ENCODE data around the gene STAM. TPM values are rescaled to one million over a fixed set of nuclear protein-coding genes. Genes with fewer than 3 reads are reported as not detected.
A peak's percentile ranks its signal among the peaks of the same experiment; 100 is the strongest.

Gene STAM
- total and polyA plus RNA-seq, 9 of the 15 experiments (the other 6 are each of a cell fraction or from before 2014, with no cell fraction given), result 13.8 to 33.5 (median 26.4) TPM

DNA sequence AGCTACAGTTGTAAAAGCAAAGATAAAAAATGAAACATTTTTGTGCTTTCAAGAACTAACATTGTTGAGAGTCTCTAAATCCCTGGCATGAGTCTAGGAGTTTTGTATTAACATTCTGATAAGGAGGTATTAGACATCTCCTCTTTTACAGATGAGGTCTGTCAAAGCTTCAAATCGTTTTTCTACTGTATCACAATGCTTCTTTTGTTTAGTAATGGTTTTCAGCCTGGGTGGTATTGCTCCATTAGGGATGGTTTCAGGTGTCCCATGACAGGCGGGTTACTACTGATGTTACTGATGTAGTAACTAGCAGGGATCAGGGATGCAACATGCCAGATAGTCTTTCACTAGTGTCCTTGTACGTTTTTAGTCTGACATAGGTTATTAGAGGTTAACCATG, 27.4 kb downstream of the STAM start (continued):
- no peak for TF ChIP-seq IRF2 (CRISPR knock-in tag; IDR thresholded peaks at IDR 0.05)

DNA sequence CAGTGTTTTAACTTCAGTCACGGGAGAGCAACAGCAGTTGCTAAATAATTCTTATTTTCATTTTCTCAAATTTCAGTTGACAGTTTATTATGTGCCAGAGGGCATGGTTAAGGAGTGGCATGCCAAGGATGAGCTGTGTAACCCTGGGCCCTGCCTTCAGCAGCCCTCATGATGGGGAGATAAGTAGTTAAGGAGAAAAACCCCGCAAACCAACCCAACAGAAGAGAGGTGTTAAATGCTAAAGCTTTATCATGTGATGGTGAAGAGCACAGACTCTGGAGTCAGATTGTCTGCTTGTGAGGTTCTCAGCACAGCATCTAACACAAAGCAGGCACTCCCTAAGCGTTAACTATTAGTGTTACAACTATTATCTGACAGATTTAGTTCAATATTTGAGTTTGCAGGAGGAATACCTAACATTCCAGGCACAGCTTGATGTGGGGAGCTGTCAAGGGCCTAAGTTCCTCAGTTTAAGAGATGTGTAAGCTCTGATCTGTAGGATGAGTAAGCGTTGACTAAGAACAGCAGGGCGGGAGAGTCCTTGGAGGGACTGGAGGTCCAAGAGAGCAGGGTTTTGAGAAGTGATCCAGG, 29.6 kb downstream of the STAM start:
- H4K20me1 ChIP-seq (replicated peaks; ENCODE audit: control insufficient read depth, insufficient read depth, low read length), result peaks cover 9% of the 10 kb centered on the region; the same call in 1 of the 2 replicates
- H3K9me1 ChIP-seq (ENCODE audit: control insufficient read depth, insufficient read depth, low read length), result no peaks in the 10 kb centered on the region
- BruUV-seq (replicated peaks), result no TSS peak
- in situ Hi-C loops (cut with MboI), result no loop called here
- H3K79me2 ChIP-seq (ENCODE audit: control insufficient read depth, insufficient read depth, low read length), result peaks cover 93% of the 10 kb centered on the region
- no peak overlapping the region for H3K9ac ChIP-seq (ENCODE audit: insufficient read depth in 1 of 2, low read depth in 2 of 2, low read length in 2 of 2)
- CTCF ChIA-PET (ENCODE audit: low intra/inter-chr PET ratio), result no interaction called here
- peaks cover 10 to 34% of the 10 kb centered on the region in 2 experiments for H3K4me1 ChIP-seq (replicated peaks in 1 of 2; ENCODE audit: control insufficient read depth in 2 of 2, insufficient read depth in 2 of 2, low read length in 2 of 2)
- peak overlapping the region; percentile 34; the same call in 2 of the 3 replicates for H3K27ac ChIP-seq (ENCODE audit: extremely low read depth, low read depth, low read length)
- intact Hi-C loops (cut with micrococcal nuclease), result no loop called here
- no peak overlapping the region; the same call in 1 of the 2 replicates for H3K4me2 ChIP-seq (ENCODE audit: insufficient read depth, low read length)
- no peaks in the 10 kb centered on the region for H3K27me3 ChIP-seq (ENCODE audit: control insufficient read depth in 2 of 2, insufficient read depth in 2 of 2, low read length in 2 of 2)
- POLR2A ChIA-PET, result interaction anchor here (0.6 to 1.6 kb wide), 6 partner anchors 10 to 213 kb away, joined by 3 to 8 read pairs (median 4); no protein-coding TSS in a partner anchor
- peak; percentile 86 for ATAC-seq
- FAIRE-seq, result peak; percentile 73
- H3K4me3 ChIP-seq, result no peak overlapping the region
- H3K36me3 ChIP-seq (ENCODE audit: control insufficient read depth, insufficient read depth, low read length), result no peaks in the 10 kb centered on the region
- no peaks in the 10 kb centered on the region for H3K9me3 ChIP-seq (replicated peaks; ENCODE audit: control insufficient read depth, insufficient read depth, low read depth, low read length)
- H2AFZ ChIP-seq (ENCODE audit: low read depth, low read length), result no peak overlapping the region
- WGBS (ENCODE audit: insufficient coverage, low coverage, missing lambda C conversion rate), result 12% methylated on average over 5 of the region's 5 CpGs
- peak; percentile 18 to 72 (median 44) for DNase-seq (ENCODE audit: extremely low read depth in 1 of 4, low spot score in 3 of 4)
- TF ChIP-seq, protein P1, sequence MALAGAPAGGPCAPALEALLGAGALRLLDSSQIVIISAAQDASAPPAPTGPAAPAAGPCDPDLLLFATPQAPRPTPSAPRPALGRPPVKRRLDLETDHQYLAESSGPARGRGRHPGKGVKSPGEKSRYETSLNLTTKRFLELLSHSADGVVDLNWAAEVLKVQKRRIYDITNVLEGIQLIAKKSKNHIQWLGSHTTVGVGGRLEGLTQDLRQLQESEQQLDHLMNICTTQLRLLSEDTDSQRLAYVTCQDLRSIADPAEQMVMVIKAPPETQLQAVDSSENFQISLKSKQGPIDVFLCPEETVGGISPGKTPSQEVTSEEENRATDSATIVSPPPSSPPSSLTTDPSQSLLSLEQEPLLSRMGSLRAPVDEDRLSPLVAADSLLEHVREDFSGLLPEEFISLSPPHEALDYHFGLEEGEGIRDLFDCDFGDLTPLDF (CRISPR knock-in tag; IDR thresholded peaks at IDR 0.05), result no peak
- TF ChIP-seq BCL6 (CRISPR knock-in tag; IDR thresholded peaks at IDR 0.05) (no peak), ZNF174 (CRISPR knock-in tag; IDR thresholded peaks at IDR 0.05) (no peak), FOSL1 (tag; conservative IDR thresholded peaks at IDR 0.05) (peak; percentile 94)
- TF ChIP-seq, protein P2, sequence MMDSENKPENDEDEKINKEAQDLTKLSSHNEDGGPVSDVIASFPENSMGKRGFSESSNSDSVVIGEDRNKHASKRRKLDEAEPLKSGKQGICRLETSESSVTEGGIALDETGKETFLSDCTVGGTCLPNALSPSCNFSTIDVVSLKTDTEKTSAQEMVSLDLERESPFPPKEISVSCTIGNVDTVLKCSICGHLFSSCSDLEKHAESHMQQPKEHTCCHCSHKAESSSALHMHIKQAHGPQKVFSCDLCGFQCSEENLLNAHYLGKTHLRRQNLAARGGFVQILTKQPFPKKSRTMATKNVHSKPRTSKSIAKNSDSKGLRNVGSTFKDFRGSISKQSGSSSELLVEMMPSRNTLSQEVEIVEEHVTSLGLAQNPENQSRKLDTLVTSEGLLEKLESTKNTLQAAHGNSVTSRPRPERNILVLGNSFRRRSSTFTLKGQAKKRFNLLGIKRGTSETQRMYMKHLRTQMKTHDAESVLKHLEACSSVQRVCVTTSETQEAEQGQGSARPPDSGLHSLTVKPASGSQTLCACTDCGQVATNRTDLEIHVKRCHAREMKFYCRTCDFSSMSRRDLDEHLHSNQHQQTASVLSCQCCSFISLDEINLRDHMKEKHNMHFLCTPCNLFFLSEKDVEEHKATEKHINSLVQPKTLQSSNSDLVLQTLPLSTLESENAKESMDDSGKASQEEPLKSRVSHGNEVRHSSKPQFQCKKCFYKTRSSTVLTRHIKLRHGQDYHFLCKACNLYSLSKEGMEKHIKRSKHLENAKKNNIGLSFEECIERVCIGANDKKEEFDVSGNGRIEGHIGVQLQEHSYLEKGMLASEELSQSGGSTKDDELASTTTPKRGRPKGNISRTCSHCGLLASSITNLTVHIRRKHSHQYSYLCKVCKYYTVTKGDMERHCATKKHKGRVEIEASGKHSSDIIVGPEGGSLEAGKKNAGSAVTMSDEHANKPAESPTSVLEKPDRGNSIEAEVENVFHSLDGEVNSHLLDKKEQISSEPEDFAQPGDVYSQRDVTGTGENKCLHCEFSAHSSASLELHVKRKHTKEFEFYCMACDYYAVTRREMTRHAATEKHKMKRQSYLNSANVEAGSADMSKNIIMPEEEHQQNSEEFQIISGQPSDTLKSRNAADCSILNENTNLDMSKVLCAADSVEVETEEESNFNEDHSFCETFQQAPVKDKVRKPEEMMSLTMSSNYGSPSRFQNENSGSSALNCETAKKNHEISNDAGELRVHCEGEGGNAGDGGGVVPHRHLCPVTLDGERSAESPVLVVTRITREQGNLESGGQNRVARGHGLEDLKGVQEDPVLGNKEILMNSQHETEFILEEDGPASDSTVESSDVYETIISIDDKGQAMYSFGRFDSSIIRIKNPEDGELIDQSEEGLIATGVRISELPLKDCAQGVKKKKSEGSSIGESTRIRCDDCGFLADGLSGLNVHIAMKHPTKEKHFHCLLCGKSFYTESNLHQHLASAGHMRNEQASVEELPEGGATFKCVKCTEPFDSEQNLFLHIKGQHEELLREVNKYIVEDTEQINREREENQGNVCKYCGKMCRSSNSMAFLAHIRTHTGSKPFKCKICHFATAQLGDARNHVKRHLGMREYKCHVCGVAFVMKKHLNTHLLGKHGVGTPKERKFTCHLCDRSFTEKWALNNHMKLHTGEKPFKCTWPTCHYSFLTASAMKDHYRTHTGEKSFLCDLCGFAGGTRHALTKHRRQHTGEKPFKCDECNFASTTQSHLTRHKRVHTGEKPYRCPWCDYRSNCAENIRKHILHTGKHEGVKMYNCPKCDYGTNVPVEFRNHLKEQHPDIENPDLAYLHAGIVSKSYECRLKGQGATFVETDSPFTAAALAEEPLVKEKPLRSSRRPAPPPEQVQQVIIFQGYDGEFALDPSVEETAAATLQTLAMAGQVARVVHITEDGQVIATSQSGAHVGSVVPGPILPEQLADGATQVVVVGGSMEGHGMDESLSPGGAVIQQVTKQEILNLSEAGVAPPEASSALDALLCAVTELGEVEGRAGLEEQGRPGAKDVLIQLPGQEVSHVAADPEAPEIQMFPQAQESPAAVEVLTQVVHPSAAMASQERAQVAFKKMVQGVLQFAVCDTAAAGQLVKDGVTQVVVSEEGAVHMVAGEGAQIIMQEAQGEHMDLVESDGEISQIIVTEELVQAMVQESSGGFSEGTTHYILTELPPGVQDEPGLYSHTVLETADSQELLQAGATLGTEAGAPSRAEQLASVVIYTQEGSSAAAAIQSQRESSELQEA (IDR thresholded peaks at IDR 0.05; ENCODE audit: low read depth), result no peak
- TF ChIP-seq, protein P3, sequence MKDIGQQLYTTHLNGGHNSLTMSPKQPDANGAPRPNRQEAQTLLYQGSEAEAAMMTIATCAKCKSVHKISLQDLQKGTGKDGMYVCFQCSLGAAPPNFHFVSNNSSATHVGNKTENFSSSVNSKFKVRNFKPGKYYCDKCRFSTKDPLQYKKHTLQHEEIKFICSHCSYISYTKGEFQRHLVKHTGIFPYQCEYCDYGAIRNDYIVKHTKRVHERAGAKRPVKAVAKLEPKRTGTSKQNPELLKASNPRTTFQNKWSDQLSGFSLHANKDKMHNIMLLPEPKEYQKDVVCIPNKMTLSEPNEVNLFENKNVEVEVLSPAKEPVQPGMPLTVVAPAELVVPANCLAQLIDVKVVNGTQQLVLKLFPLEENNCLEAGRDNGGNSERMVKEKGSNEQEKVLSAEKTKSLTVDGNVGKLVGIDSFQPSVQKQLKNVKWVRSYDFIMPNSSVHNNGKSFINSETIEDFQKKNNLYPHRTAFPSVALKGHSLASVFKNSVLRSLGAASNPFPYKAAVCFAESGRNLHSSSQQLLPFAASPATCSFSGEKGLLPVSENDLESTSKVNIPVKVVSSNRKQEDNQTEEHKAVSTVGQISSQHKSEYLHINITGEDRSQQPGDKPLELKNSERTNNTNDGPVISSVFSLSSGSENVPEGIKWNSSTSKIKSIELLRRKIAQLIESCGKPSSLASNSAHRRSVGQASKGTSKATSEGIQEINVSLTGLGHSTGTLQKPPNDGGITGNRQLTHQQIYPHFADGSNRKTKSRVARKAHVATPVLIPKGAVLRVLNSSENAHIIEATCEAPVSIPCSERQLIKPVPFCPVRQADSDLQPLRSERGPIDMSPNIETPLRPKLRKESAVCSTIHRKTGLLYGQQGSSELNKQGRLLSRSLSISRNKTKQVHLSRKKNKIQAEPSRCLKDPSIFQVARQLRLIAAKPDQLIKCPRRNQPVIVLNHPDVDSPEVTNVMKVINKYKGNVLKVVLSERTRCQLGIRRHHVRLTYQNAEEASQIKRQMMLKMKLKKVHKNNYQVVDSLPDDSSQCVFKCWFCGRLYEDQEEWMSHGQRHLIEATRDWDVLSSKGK (CRISPR knock-in tag; IDR thresholded peaks at IDR 0.05), result no peak
